Measurements from ENCODE around the gene GNA15.
"Not testable (repeated sequence)": the region's sequence is repeated elsewhere in the genome, so short reads cannot be mapped to it uniquely, and the experiment has no call there.

The GNA15 gene, protein sequence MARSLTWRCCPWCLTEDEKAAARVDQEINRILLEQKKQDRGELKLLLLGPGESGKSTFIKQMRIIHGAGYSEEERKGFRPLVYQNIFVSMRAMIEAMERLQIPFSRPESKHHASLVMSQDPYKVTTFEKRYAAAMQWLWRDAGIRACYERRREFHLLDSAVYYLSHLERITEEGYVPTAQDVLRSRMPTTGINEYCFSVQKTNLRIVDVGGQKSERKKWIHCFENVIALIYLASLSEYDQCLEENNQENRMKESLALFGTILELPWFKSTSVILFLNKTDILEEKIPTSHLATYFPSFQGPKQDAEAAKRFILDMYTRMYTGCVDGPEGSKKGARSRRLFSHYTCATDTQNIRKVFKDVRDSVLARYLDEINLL

DNA sequence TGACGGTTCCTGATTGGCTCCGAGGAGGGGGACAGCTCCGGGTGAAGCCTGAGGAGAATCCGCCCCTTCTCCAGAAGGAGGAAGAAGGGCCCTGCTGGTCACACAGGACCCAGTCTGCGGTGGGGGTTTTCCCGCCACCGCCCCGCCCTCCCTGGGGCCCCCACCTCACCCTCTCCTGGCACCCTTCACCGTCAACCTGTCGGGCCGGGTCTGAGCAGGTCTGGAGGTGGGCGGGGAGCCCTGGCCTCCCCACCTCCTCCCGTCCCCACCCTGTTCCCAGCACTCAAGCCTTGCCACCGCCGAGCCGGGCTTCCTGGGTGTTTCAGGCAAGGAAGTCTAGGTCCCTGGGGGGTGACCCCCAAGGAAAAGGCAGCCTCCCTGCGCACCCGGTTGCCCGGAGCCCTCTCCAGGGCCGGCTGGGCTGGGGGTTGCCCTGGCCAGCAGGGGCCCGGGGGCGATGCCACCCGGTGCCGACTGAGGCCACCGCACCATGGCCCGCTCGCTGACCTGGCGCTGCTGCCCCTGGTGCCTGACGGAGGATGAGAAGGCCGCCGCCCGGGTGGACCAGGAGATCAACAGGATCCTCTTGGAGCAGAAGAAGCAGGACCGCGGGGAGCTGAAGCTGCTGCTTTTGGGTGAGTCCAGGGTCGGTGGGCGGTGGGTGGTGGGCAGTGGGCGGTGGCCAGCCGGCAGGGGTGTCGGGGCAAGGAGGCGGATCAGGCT is at the start of gene GNA15:
Gene GNA15, plus strand, starts transcription at position 73 of the 723 bp plus-strand sequence. Its CDS starts 418 bp downstream, at position 491.
- DNase-seq (ENCODE audit: low read depth), result no peak
- H3K4me3 ChIP-seq (replicated peaks; ENCODE audit: low read depth, low read length), result no peak within 1 kb of the TSS
- TF ChIP-seq, protein P1, sequence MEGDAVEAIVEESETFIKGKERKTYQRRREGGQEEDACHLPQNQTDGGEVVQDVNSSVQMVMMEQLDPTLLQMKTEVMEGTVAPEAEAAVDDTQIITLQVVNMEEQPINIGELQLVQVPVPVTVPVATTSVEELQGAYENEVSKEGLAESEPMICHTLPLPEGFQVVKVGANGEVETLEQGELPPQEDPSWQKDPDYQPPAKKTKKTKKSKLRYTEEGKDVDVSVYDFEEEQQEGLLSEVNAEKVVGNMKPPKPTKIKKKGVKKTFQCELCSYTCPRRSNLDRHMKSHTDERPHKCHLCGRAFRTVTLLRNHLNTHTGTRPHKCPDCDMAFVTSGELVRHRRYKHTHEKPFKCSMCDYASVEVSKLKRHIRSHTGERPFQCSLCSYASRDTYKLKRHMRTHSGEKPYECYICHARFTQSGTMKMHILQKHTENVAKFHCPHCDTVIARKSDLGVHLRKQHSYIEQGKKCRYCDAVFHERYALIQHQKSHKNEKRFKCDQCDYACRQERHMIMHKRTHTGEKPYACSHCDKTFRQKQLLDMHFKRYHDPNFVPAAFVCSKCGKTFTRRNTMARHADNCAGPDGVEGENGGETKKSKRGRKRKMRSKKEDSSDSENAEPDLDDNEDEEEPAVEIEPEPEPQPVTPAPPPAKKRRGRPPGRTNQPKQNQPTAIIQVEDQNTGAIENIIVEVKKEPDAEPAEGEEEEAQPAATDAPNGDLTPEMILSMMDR (IDR thresholded peaks at IDR 0.05; ENCODE audit: low read length, missing control alignments), result no peak

DNA sequence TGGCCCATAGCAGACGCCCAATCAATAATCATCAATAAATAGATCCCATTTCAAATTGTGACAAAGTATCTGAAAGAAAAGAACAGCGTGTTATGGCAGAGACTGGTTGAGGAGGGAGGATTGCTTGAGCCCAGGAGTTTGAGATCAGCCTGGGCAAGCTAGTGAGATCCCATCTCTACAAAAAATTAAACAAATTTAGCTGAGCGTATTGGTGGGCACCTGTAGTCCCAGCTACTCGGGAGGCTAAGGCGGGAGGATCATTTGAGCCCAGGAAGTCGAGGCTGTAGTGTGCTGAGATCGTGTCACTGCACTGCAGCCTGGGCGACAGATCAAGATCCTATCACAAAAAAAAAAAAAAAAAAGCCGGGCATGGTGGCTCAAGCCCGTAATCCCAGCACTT is 48.1 kb upstream of the GNA15 start:
- TF ChIP-seq, protein P1 (IDR thresholded peaks at IDR 0.05; ENCODE audit: low read length, missing control alignments), result no peak
- no peak for DNase-seq (ENCODE audit: low read depth)

DNA sequence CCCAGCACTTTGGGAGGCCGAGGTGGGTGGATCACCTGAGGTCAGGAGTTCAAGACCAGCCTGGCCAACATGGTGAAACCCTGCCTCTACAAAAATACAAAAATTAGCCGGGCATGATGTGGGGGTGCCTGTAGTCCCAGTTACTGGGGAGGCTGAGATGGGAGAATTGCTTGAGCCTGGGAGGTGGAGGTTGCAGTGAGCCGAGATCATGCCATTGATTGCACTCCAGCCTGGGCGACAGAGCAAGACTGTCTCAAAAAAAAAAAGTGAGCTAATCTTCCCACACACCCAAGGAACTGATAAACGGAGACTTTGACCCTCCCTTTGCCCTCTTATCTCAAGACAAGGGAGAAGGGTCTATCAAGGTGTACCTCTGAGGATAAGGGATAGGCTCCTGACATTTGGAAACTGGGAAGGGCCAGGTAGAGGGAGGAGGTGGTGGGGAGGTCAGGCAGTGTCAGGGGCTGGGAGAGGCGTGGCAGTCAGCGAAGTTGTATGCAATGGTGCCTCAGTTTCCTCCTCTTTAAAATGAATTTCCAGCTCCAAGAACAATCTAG is 46.5 kb upstream of the GNA15 start:
- H3K4me3 ChIP-seq (replicated peaks; ENCODE audit: low read depth, low read length); DNase-seq (ENCODE audit: low read depth): not testable (repeated sequence)

More for the DNA sequence above, 48.1 kb upstream of the GNA15 start:
- no peak overlapping the region for H3K4me3 ChIP-seq (replicated peaks; ENCODE audit: low read depth, low read length)

DNA sequence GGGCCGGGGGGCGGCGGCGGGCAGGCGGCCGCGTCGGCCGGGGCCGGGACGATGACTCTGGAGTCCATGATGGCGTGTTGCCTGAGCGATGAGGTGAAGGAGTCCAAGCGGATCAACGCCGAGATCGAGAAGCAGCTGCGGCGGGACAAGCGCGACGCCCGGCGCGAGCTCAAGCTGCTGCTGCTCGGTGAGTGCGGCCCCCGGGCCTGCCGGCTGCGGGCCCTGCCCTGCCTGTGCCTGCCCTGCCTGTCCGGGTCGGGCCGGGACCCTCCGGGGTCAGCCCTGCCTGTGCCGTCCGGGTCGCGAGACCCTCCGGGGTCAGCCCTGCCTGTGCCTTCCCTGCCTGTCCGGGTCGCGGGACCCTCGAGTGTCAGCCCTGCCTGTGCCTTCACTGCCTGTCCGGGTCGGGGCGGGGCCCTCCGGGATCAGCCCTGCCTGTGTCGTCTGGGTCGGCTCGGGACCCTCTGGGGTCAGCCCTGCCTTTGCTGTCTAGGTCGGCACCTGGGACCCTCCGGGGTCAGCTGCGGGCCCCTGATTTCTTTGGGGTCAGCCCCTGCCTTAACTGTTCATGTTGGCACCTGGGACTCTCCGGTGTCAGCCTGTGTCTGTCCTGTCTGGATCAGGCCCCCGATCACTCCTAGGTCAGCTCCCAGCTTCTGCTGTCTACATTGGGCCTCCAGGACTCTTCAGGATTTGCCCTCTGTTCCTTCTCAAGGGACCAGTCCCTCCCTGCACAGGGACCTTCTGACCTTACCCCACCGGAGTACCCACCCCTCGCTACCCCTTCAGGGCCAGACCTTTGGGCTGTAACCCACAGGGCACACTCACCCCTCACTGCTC is 41.0 kb upstream of the GNA15 start:
- DNase-seq (ENCODE audit: low read depth), result peak; percentile 17
- peak overlapping the region; percentile 85 for H3K4me3 ChIP-seq (replicated peaks; ENCODE audit: low read depth, low read length)
- TF ChIP-seq, protein P1 (IDR thresholded peaks at IDR 0.05; ENCODE audit: low read length, missing control alignments), result no peak

DNA sequence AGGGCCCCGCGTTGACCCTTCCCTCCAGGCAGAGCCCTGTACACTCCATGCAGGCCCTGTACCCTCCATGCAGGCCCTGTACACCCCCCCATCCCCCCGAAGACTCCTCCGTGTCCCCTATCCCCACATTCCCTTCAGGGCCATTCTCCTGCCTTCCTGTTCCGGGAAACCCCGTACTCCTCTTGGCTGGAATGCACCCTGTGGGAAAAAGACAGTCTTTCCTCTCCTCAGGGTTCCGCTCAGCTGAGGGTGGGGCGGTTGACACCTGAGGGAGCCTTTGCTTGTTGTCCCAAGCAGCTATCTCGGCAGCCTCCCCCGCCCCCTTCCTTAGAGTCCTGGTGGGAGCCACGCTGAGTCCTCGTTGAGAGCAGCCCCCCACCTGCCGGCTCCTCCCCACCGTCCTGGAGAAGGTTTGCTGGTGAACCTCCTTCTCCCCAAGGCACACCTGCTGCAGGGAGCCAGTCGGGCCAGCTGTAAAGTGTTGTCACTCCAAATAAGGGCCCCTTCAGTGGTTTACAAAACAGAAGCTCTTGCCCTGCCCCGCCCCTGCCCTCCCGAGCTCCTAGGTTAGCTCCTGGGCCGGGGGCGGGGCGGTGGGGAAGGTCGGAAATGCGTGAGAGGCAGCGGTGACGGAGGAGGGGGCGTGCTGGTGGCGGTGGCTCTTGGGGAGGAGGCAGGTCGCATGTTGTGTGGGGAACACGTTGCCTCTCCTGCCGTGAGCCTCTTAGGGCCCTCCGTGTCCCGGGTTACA is 40.2 kb upstream of the GNA15 start:
- H3K4me3 ChIP-seq (replicated peaks; ENCODE audit: low read depth, low read length), result peak overlapping the region; percentile 85
- DNase-seq (ENCODE audit: low read depth), result no peak
- TF ChIP-seq, protein P1 (IDR thresholded peaks at IDR 0.05; ENCODE audit: low read length, missing control alignments), result no peak

DNA sequence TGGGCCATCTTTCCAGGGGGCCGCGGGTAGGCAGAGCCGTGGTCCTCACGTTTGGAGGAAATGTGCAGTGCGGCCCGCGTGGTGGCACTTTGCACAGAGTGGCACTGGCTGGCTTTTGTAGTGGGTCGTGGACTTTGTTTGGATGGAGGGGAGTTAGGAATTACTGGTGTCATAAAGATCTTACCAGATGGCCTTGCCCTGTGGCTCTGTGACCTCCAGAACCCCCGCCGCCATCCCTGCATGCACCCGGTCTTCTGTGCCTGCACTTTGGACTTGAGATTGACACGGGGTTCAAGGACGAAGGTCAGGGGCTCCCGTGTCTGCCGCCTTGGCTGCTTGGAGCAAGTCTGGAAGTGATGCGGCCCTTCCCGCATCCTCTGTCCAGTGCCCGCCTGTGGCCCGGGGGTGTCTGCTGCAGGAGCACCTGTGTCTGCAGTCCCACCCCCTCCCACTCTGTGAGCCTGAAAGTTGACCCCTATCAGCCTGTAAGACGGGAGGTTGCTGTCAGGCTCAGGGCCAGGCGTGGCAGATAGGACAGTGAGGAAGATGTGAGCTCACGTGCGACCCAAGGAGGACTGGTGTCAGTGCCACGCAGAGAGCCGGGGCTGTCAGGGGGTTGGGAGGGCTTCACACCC is 39.4 kb upstream of the GNA15 start:
- TF ChIP-seq, protein P1 (IDR thresholded peaks at IDR 0.05; ENCODE audit: low read length, missing control alignments), result no peak
- peak overlapping the region; percentile 85 for H3K4me3 ChIP-seq (replicated peaks; ENCODE audit: low read depth, low read length)
- DNase-seq (ENCODE audit: low read depth), result no peak

Measured in fibroblast of pulmonary artery (primary cell).